IMR-90 (cell line): Measurements from ENCODE around the gene KEAP1. TPM values are rescaled to one million over a fixed set of nuclear protein-coding genes. Genes with fewer than 3 reads are reported as not detected.

Source experiments
- ATAC-seq: fragments of 200-7000 bp; cut with Tn5 transposase; 2 replicates; pipeline ENCODE4 v1.9.1; 2020; ENCODE audit warnings: low read depth, mild to moderate bottlenecking, moderate library complexity
- BruUV-seq: library from RNA; stranded (reverse); fragments of 400-500 nt; replicated peaks from 2 replicates; lab custom pipeline; 2021; lab: Mats Ljungman, UMichigan
- CTCF ChIA-PET: fragments of 300-600 bp; formaldehyde crosslinking; extraction: SDS; loops from one replicate; lab custom pipeline; 2021; ENCODE audit warnings: antibody characterized with exemption; lab: Yijun Ruan, JAX
- POLR2A ChIA-PET: fragments of 300-600 bp; sonication (Branson Sonifier 250); formaldehyde crosslinking; loops from one replicate; lab custom pipeline; 2022; ENCODE audit warnings: antibody characterized with exemption; ENCODE audit not compliant: unreplicated experiment; lab: Charles Lee
- DNase-seq: peaks from one replicate; pipeline ENCODE4 v3.0.0; 2013
- H2AFZ ChIP-seq: replicated peaks from 2 replicates; pipeline ENCODE3; 2013; ENCODE audit warnings: low read length, mild to moderate bottlenecking; ENCODE audit not compliant: poor library complexity
- H2AK5ac ChIP-seq: 2 replicates; pipeline ENCODE4 v1.6.1; 2013; ENCODE audit warnings: low read depth, low read length, inconsistent platforms
- H2AK9ac ChIP-seq: replicated peaks from 2 replicates; pipeline ENCODE3; 2013; ENCODE audit warnings: mild to moderate bottlenecking, low read depth, low read length, moderate library complexity; ENCODE audit not compliant: poor library complexity
- H2BK120ac ChIP-seq: 2 replicates; pipeline ENCODE4 v1.6.1; 2013; ENCODE audit warnings: low read depth, low read length, inconsistent platforms
- H2BK15ac ChIP-seq: 3 replicates; pipeline ENCODE4 v1.6.1; 2013; ENCODE audit warnings: low read depth, low read length, inconsistent platforms
- H2BK20ac ChIP-seq: 2 replicates; pipeline ENCODE4 v1.6.1; 2013; ENCODE audit warnings: low read depth, mild to moderate bottlenecking, inconsistent platforms, low read length, moderate library complexity
- H2BK5ac ChIP-seq: 2 replicates; pipeline ENCODE4 v1.6.1; 2013; ENCODE audit warnings: mild to moderate bottlenecking, low read depth, low read length, inconsistent platforms; ENCODE audit not compliant: poor library complexity, severe bottlenecking
- H3K14ac ChIP-seq: replicated peaks from 2 replicates; pipeline ENCODE4 v1.6.1; 2013; ENCODE audit warnings: low read depth, low read length, inconsistent platforms
- H3K18ac ChIP-seq: 2 replicates; pipeline ENCODE4 v1.6.1; 2013; ENCODE audit warnings: low read depth, low read length, control low read depth
- H3K23ac ChIP-seq: 2 replicates; pipeline ENCODE4 v1.6.1; 2013; ENCODE audit warnings: low read depth, low read length, inconsistent platforms
- H3K27ac ChIP-seq: 2 replicates; pipeline ENCODE4 v1.5.1; 2013; ENCODE audit warnings: mild to moderate bottlenecking, control low read depth, low read length; ENCODE audit not compliant: insufficient read depth
- H3K27me3 ChIP-seq: 2 replicates; pipeline ENCODE4 v1.6.1; 2013; ENCODE audit warnings: low read length; ENCODE audit not compliant: control insufficient read depth, insufficient read depth
- H3K36me3 ChIP-seq: 2 replicates; pipeline ENCODE4 v1.6.1; 2013; ENCODE audit warnings: low read length, mixed read lengths; ENCODE audit not compliant: control insufficient read depth, insufficient read depth
- H3K4ac ChIP-seq: 2 replicates; pipeline ENCODE4 v1.6.1; 2013; ENCODE audit warnings: low read depth, low read length, inconsistent platforms
- H3K4me1 ChIP-seq: 2 replicates; pipeline ENCODE4 v1.6.1; 2013; ENCODE audit warnings: low read length, mixed read lengths; ENCODE audit not compliant: control insufficient read depth, insufficient read depth
- H3K4me2 ChIP-seq: 2 replicates; pipeline ENCODE4 v1.6.1; 2013; ENCODE audit warnings: low read depth, mild to moderate bottlenecking, control low read depth, low read length, moderate library complexity
- H3K4me3 ChIP-seq: 2 replicates; pipeline ENCODE4 v1.5.1; 2013; ENCODE audit warnings: low read depth, mild to moderate bottlenecking, control low read depth, low read length, moderate library complexity; ENCODE audit not compliant: insufficient read depth
- H3K56ac ChIP-seq: 2 replicates; pipeline ENCODE4 v1.6.1; 2013; ENCODE audit warnings: low read length, inconsistent platforms; ENCODE audit not compliant: insufficient read depth; ENCODE audit errors: extremely low read depth
- H3K79me1 ChIP-seq, 2 experiments: 2 replicates each; pipeline ENCODE4 v1.6.1; 2013; ENCODE audit warnings: low read length in 2 of 2, inconsistent platforms in 1 of 2, low read depth in 1 of 2
- H3K9ac ChIP-seq: 2 replicates; pipeline ENCODE4 v1.6.1; 2013; ENCODE audit warnings: low read depth, low read length, control low read depth
- H3K9me1 ChIP-seq: 2 replicates; pipeline ENCODE4 v1.6.1; 2013; ENCODE audit warnings: low read length, inconsistent platforms; ENCODE audit not compliant: insufficient read depth
- H3K9me3 ChIP-seq: 2 replicates; pipeline ENCODE4 v1.6.1; 2013; ENCODE audit warnings: low read length; ENCODE audit not compliant: control insufficient read depth, insufficient read depth
- H4K20me1 ChIP-seq: 2 replicates; pipeline ENCODE4 v1.6.1; 2013; ENCODE audit warnings: low read length, inconsistent platforms; ENCODE audit not compliant: insufficient read depth
- H4K5ac ChIP-seq: 2 replicates; pipeline ENCODE4 v1.6.1; 2013; ENCODE audit warnings: mild to moderate bottlenecking, low read depth, low read length, control low read depth
- H4K8ac ChIP-seq, 2 experiments: 2 replicates each; pipeline ENCODE4 v1.6.1; 2013; ENCODE audit warnings: low read depth in 2 of 2, low read length in 2 of 2, control low read depth in 1 of 2, inconsistent platforms in 1 of 2
- H4K91ac ChIP-seq: 2 replicates; pipeline ENCODE4 v1.6.1; 2013; ENCODE audit warnings: low read depth, low read length, inconsistent platforms; ENCODE audit not compliant: insufficient read depth
- CEBPB ChIP-seq: IDR thresholded peaks from 2 replicates; pipeline ENCODE4 v1.6.1; 2012; ENCODE audit warnings: low read depth, low read length, improper control_type of control experiment
- CHD1 ChIP-seq: IDR thresholded peaks from 2 replicates; pipeline ENCODE4 v1.6.1; 2012; ENCODE audit warnings: low read depth, low read length, improper control_type of control experiment
- NFE2L2 ChIP-seq: fragments of 150-350 bp; IDR thresholded peaks from 2 replicates; pipeline ENCODE4 v1.6.1; 2016; ENCODE audit warnings: low read depth, mild to moderate bottlenecking, low read length
- RCOR1 ChIP-seq: IDR thresholded peaks from 2 replicates; pipeline ENCODE4 v1.6.1; 2012; ENCODE audit warnings: mild to moderate bottlenecking, low read length, improper control_type of control experiment; ENCODE audit not compliant: insufficient replicate concordance
- WGBS, 2 experiments: methylation state at CpG; one replicate each; pipeline versions ENCODE4 v1.1.5 to v1.1.7; 2013; ENCODE audit warnings: missing lambda C conversion rate in 2 of 2; ENCODE audit not compliant: insufficient read length in 1 of 2; ENCODE audit errors: extremely low coverage in 2 of 2; 5-methylcytosine and 5-hydroxymethylcytosine counted together
- dilution Hi-C: fragments of 300-500 bp; cut with HindIII; formaldehyde crosslinking; loops from one replicate; pipeline ENCODE4 v1.14.3; 2018; ENCODE audit warnings: low sequenced_read_pairs; ENCODE audit not compliant: unreplicated experiment
- in situ Hi-C: fragments of 300-500 bp; cut with MboI; formaldehyde crosslinking; loops from 3 replicates; pipeline ENCODE4 v1.14.3; 2019; ENCODE audit warnings: low sequenced_read_pairs, inconsistent platforms, mixed read lengths
- intact Hi-C: fragments of 100-400 bp; cut with micrococcal nuclease; formaldehyde crosslinking; loops from 2 replicates; pipeline ENCODE4 v1.10.0; 2022
- polyA plus RNA-seq, 3 experiments: library from polyadenylated mRNA; depleted of rRNA; stranded (reverse); fragments of >200 nt; gene quantifications; 2 replicates each; pipeline ENCODE4 v1.2.3, GENCODE V29; 2012; ENCODE audit warnings: low replicate concordance in 1 of 3
- total RNA-seq: library from RNA; depleted of rRNA; stranded (reverse); fragments of >200 nt; gene quantifications from 2 replicates; pipeline ENCODE4 v1.2.3, GENCODE V29; 2012

Gene KEAP1
- total and polyA plus RNA-seq, 2 of the 4 experiments (the other 2 are of a cell fraction), result 63.4 to 81.6 TPM

DNA sequence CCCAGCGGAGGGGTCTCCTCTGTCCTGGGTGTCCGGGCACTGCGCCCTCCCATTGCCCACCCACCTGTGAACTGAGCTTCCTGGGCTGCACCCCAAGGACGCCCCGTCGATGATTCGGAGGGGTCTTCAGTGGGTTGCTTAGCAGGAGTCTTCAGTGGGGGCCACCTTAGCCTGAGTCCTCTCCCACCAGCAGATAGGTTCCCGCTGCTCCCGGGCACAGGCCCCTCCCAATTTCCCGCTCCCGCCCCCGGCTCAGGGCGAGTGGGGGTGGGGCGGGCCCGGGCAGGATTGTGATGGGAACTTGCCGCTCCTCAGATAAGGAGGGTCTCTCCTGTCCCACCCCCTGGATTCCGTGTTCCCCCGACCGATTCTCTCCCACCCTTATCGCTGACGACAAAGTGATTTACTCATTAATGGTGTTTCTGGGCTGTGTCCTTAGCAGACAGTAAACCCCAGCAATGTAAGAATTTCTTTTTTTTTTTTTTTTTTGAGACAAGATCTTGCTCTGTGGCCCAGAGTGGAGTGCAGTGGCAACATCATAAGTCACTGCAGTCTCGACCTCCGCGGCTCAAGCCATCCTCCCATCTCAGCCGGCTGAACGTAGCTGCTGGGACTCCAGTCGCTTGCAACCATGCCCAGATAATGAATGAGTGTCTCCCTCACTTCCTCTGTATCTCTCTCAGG lies 14.7 kb upstream of the KEAP1 start:
- Histone ChIP-seq H2AK5ac (0 out of 2 replicates have a peak overlapping the region, but pooled peaks have one; percentile 14), H2AFZ (peak overlapping the region; percentile 91), H3K79me1 (no peaks in the 10 kb centered on the region), H2BK15ac (no peak overlapping the region), H2BK5ac (no peak overlapping the region), H3K36me3 (no peaks in the 10 kb centered on the region), H3K4me2 (peak overlapping the region; percentile 86), H4K20me1 (no peaks in the 10 kb centered on the region), H4K8ac (peak overlapping the region; percentile 24 to 37; a peak in 1 of 4 replicates), H2BK120ac (no peak overlapping the region), H3K9me3 (no peaks in the 10 kb centered on the region), H3K27me3 (peaks cover 53% of the 10 kb centered on the region), H3K56ac (no peak overlapping the region), H3K27ac (no peak overlapping the region), H3K23ac (peak overlapping the region; percentile 52), H4K5ac (no peak overlapping the region), H4K91ac (no peak overlapping the region), H3K4me1 (peaks cover 4% of the 10 kb centered on the region), H3K18ac (no peak overlapping the region), H3K4me3 (peak overlapping the region; percentile 48), H3K9me1 (no peaks in the 10 kb centered on the region), H2BK20ac (no peak overlapping the region), H2AK9ac (peak overlapping the region; percentile 5), H3K14ac (no peak overlapping the region), H3K9ac (no peak overlapping the region; the same call in 1 of the 2 replicates), H3K4ac (peak overlapping the region; percentile 18; the same call in 1 of the 2 replicates)
- no CpG with 5 or more reads among the region's 27 CpGs for WGBS, 2 experiments
- intact Hi-C loops, result no loop called here
- in situ Hi-C loops, result no loop called here
- ATAC-seq, result peak; percentile 63
- DNase-seq, result peak; percentile 15
- dilution Hi-C loops, result no loop called here
- TF ChIP-seq CEBPB (no peak), NFE2L2 (no peak), RCOR1 (no peak), CHD1 (no peak)
- BruUV-seq, result no TSS peak
- ChIA-PET POLR2A (no interaction called here), CTCF (interaction anchor here (0.6 to 1.7 kb wide), 3 partner anchors 12 to 24 kb away, joined by 3 to 4 read pairs (median 4); no protein-coding TSS in a partner anchor)
